KG1 (cell line): ENCODE measurements around the gene TP53BP1.
"Not testable (repeated sequence)": the region's sequence is repeated elsewhere in the genome, so short reads cannot be mapped to it uniquely, and the experiment has no call there.

Source experiments
- DNase-seq: peaks from one replicate; lab custom pipeline; 2025; lab: John Stamatoyannopoulos, UW

The TP53BP1 gene, protein sequence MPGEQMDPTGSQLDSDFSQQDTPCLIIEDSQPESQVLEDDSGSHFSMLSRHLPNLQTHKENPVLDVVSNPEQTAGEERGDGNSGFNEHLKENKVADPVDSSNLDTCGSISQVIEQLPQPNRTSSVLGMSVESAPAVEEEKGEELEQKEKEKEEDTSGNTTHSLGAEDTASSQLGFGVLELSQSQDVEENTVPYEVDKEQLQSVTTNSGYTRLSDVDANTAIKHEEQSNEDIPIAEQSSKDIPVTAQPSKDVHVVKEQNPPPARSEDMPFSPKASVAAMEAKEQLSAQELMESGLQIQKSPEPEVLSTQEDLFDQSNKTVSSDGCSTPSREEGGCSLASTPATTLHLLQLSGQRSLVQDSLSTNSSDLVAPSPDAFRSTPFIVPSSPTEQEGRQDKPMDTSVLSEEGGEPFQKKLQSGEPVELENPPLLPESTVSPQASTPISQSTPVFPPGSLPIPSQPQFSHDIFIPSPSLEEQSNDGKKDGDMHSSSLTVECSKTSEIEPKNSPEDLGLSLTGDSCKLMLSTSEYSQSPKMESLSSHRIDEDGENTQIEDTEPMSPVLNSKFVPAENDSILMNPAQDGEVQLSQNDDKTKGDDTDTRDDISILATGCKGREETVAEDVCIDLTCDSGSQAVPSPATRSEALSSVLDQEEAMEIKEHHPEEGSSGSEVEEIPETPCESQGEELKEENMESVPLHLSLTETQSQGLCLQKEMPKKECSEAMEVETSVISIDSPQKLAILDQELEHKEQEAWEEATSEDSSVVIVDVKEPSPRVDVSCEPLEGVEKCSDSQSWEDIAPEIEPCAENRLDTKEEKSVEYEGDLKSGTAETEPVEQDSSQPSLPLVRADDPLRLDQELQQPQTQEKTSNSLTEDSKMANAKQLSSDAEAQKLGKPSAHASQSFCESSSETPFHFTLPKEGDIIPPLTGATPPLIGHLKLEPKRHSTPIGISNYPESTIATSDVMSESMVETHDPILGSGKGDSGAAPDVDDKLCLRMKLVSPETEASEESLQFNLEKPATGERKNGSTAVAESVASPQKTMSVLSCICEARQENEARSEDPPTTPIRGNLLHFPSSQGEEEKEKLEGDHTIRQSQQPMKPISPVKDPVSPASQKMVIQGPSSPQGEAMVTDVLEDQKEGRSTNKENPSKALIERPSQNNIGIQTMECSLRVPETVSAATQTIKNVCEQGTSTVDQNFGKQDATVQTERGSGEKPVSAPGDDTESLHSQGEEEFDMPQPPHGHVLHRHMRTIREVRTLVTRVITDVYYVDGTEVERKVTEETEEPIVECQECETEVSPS (N-terminal part only)

DNA sequence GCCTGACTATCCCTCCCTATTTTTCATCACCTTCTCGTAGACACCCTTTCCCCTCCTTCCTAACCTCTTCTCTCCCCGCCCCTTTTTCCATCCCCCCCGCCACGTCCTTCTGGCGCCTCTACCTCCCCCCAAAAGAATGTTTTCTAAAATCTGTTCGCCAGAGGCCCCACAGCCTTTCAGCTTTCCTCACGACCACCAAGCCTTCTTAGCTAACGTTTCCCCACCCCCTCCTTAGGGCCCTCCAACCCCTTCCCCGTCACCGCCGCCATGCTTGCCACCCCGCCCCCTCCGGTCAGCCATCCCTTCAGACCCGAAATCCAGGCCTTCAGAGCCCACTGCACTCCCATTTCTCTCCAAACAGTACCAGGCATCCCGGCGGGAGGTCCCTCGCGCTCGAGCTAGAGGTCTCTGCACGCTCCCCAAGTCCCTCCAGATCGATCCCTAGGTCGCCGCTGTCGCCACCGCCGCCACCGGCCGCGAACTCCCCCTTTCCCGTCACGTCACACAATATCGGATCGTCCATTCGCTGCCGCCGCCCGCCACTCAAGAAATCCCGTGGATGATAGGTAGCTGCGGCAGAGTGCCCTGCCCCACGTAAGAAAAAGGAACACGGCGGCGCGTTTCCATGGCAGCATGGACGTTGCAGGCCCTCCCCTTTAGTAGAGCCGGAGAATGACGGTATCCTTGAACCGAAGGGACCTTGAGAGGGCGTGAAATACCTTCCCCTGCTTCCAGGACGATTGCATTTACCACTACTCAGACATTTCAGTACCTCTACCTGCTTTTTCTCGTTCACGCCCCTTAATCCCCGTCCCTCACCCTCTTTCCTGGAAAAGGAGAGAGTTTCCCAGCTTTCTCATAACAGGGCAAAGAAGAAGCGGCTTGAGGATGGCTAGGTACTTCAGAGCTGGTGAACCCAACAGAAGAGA, at the start of gene TP53BP1:
TP53BP1 (minus strand) TSS at position 484 of the 929 bp plus-strand sequence; CDS start at position 371, 113 bp downstream.
- DNase-seq: peak; percentile 90

DNA sequence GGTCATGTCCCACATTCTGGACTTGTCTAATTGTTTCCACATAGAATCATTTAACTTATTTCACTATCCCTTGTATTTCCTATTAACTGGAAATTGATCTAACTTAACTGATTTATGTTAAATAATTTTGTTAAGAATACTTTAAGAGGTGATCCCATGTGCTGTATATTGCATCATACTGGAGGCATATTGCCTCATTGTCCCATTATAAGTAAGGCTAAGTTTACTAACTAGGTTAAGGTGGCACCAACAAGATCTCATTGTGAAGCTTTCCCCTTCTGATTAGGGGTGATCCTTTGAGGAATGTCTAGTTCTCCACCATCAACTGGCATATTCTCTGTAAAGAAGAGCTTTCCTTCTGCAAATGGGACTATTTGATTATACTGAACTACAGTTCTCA, 48.8 kb upstream of the TP53BP1 start:
- DNase-seq: no peak

DNA sequence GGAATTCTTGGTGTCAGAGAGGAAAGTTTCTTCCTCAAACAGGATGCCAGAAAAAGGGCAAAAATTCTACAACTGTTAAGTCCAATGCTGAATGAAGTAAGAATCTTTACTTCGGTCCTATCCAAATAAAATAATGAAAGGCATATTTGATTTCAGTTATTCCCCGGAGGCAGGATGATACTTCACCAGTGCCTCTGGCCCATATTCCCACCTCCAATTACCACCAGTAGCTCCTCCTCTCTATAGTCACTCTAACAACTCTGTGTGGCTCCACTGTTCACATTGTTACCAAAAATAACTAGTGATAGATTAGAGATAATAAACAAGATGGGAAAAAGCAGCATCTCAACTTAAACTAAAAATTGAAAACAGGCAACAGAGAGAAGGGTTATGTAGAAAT, 45.1 kb upstream of the TP53BP1 start:
- DNase-seq: no peak

DNA sequence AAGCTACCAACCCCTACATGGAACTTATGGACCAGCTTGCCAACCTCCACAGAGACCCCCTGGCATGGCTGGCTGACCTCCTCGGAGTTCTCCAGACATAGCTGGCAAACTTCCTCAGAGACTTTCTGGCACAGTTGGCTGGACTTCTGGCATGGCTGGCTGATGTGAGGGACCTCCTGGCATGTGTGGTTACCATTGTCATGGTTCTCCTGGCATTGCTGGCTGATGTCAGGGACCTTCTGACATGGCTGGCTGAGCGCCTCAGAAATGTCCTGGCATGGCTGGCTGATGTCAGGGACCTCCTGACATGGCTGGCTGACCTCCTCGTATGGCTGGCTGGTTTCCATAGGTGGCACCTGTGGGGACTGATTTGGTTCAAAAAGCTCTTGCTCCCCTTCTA, 41.9 kb upstream of the TP53BP1 start:
- DNase-seq: no peak

DNA sequence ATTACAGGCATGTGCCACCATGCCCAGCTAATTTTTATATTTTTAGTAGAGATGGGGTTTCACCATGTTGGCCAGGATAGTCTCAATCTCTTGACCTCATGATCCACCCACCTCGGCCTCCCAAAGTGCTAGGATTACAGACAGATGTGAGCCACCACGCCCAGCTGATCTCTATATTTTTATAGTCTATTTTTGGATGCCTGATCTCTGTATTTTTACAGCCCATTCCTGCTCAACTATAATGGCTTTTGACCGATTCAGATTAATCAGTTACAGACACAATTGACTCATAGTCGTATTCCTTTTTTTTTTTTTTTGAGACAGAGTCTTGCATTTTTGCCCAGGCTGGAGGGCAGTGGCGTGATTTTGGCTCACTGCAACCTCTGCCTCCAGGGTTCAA, 39.9 kb upstream of the TP53BP1 start:
- not testable (repeated sequence) for DNase-seq

DNA sequence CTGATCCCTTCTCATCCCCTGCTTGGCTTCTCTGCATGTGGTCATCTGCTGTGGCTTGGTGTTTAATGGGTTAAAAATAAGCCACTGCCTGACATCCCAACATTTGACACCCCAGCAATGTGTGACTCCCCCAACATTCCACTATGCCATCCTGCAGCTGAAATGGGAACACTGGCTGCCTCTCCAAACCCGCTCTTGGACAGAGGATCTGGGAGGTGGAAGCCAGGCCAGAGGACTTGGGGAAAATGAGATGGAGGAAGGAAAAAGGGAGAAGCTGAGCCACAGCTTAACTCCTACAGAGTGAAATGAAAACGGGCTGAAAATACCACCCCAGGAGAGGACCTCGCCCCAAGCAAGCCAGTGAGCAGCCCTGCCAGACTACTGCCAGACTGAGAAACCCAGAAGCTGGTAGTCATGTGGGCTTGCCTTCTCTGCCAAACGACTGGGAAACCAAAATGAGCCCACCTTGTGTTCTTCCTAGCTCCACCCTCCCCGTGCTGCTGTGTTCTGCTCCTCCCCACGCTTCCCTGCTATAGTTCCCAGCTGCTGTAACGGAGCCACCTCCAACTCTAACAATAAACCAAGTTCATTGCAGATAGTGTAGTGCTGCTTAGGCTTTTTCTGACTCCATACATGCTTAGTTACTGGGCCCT, 38.2 kb upstream of the TP53BP1 start:
- DNase-seq: no peak

DNA sequence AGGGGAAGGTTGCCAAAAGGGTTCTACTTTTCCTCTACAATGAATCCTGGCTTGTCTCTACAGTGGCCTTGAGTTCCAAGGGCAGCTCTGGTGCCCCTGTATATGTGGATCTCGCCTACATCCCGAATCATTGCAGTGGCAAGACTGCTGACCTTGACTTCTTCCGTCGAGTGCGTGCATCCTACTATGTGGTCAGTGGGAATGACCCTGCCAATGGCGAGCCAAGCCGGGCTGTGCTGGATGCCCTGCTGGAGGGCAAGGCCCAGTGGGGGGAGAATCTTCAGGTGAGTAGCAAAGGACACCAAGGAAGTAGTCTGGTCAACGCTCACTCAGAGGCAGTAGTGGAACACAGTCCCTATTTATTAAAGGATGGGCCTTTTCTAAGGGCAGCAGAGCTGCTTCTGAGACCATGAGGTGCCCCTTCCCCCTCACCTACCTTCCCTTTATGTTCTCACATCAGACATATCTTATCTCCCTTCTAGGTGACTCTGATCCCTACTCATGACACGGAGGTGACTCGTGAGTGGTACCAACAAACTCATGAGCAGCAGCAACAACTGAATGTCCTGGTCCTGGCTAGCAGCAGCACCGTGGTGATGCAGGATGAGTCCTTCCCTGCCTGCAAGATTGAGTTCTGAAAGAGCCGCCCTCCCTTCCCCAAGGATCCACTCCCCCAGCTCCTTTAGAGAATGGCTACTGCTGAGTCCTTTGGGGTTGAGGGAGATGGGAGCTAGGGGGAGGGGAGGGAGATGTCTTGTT, 36.8 kb upstream of the TP53BP1 start:
- DNase-seq: no peak

DNA sequence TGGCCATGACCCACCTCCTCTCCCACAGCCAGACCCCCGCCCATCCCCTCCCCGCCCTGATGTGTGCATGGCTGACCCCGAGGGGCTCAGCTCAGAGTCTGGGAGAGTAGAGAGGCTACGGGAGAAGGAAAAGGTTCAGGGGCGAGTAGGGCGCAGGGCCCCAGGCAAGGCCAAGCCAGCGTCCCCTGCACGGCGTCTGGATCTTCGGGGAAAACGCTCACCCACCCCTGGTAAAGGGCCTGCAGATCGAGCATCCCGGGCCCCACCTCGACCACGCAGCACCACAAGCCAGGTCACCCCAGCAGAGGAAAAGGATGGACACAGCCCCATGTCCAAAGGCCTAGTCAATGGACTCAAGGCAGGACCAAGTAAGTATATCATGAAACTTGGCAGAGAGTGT, 36.2 kb upstream of the TP53BP1 start:
- DNase-seq: no peak

DNA sequence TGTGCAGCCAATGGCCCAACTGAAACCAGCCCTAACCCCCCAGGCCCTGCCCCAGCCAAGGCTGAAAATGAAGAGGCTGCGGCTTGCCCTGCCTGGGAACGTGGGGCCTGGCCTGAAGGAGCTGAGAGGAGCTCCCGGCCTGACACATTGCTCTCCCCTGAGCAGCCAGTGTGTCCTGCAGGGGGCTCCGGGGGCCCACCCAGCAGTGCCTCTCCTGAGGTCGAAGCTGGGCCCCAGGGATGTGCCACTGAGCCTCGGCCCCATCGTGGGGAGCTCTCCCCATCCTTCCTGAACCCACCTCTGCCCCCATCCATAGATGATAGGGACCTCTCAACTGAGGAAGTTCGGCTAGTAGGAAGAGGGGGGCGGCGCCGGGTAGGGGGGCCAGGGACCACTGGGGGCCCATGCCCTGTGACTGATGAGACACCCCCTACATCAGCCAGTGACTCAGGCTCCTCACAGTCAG, 35.6 kb upstream of the TP53BP1 start:
- DNase-seq: no peak

DNA sequence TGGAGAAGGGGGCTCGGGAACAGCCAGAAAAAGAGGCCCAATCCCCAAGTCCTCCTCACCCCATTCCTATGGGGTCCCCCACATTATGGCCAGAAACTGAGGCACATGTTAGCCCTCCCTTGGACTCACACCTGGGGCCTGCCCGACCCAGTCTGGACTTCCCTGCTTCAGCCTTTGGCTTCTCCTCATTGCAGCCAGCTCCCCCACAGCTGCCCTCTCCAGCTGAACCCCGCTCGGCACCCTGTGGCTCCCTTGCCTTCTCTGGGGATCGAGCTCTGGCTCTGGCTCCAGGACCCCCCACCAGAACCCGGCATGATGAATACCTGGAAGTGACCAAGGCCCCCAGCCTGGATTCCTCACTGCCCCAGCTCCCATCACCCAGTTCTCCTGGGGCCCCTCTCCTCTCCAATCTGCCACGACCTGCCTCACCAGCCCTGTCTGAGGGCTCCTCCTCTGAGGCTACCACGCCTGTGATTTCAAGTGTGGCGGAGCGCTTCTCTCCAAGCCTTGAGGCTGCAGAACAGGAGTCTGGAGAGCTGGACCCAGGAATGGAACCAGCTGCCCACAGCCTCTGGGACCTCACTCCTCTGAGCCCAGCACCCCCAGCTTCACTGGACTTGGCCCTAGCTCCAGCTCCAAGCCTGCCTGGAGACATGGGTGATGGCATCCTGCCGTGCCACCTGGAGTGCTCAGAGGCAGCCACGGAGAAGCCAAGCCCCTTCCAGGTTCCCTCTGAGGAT, 35.0 kb upstream of the TP53BP1 start:
- DNase-seq: no peak

DNA sequence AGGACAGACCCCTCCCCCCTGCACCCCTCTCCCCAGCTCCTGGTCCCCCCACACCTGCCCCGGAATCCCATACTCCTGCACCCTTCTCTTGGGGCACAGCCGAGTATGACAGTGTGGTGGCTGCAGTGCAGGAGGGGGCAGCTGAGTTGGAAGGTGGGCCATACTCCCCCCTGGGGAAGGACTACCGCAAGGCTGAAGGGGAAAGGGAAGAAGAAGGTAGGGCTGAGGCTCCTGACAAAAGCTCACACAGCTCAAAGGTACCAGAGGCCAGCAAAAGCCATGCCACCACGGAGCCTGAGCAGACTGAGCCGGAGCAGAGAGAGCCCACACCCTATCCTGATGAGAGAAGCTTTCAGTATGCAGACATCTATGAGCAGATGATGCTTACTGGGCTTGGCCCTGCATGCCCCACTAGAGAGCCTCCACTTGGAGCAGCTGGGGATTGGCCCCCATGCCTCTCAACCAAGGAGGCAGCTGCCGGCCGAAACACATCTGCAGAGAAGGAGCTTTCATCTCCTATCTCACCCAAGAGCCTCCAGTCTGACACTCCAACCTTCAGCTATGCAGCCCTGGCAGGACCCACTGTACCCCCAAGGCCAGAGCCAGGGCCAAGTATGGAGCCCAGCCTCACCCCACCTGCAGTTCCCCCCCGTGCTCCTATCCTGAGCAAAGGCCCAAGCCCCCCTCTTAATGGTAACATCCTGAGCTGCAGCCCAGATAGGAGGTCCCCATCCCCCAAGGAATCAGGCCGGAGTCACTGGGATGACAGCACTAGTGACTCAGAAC, 34.3 kb upstream of the TP53BP1 start:
- no peak for DNase-seq

DNA sequence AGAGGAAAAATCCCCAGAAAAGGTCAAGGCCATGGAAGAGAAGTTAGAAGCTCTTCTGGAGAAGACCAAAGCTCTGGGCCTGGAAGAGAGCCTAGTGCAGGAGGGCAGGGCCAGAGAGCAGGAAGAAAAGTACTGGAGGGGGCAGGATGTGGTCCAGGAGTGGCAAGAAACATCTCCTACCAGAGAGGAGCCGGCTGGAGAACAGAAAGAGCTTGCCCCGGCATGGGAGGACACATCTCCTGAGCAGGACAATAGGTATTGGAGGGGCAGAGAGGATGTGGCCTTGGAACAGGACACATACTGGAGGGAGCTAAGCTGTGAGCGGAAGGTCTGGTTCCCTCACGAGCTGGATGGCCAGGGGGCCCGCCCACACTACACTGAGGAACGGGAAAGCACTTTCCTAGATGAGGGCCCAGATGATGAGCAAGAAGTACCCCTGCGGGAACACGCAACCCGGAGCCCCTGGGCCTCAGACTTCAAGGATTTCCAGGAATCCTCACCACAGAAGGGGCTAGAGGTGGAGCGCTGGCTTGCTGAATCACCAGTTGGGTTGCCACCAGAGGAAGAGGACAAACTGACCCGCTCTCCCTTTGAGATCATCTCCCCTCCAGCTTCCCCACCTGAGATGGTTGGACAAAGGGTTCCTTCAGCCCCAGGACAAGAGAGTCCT, 33.4 kb upstream of the TP53BP1 start:
- no peak for DNase-seq

DNA sequence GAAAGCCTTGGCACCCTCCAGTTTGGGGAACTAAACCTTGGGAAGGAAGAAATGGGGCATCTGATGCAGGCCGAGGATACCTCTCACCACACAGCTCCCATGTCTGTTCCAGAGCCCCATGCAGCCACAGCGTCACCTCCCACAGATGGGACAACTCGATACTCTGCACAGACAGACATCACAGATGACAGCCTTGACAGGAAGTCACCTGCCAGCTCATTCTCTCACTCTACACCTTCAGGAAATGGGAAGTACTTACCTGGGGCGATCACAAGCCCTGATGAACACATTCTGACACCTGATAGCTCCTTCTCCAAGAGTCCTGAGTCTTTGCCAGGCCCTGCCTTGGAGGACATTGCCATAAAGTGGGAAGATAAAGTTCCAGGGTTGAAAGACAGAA, 32.2 kb upstream of the TP53BP1 start:
- DNase-seq: no peak

DNA sequence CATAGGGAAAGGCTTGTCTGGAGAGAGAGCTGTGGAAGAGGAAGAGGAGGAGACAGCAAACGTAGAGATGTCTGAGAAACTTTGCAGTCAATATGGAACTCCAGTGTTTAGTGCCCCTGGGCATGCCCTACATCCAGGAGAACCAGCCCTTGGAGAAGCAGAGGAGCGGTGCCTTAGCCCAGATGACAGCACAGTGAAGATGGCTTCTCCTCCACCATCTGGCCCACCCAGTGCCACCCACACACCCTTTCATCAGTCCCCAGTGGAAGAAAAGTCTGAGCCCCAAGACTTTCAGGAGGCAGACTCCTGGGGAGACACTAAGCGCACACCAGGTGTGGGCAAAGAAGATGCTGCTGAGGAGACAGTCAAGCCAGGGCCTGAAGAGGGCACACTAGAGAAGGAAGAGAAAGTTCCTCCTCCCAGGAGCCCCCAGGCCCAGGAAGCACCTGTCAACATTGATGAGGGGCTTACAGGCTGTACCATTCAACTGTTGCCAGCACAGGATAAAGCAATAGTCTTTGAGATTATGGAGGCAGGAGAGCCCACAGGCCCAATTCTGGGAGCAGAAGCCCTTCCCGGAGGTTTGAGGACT, 31.4 kb upstream of the TP53BP1 start:
- no peak for DNase-seq

DNA sequence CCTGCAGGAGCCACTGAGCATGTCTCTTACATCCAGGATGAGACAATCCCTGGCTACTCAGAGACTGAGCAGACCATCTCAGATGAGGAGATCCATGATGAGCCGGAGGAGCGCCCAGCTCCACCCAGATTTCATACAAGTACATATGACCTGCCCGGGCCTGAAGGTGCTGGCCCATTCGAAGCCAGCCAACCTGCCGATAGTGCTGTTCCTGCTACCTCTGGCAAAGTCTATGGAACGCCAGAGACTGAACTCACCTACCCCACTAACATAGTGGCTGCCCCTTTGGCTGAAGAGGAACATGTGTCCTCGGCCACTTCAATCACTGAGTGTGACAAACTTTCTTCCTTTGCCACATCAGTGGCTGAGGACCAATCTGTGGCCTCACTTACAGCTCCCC, 30.7 kb upstream of the TP53BP1 start:
- DNase-seq: no peak

DNA sequence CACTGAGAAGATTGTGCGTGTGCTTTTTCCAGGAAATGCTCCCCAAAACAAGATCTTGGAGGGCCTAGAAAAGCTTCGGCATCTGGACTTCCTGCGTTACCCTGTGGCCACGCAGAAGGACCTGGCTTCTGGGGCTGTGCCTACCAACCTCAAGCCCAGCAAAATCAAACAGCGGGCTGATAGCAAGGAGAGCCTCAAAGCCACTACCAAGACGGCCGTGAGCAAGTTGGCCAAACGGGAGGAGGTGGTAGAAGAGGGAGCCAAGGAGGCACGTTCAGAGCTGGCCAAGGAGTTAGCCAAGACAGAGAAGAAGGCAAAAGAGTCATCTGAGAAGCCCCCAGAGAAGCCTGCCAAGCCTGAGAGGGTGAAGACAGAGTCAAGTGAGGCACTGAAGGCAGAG, 29.3 kb upstream of the TP53BP1 start:
- no peak for DNase-seq

DNA sequence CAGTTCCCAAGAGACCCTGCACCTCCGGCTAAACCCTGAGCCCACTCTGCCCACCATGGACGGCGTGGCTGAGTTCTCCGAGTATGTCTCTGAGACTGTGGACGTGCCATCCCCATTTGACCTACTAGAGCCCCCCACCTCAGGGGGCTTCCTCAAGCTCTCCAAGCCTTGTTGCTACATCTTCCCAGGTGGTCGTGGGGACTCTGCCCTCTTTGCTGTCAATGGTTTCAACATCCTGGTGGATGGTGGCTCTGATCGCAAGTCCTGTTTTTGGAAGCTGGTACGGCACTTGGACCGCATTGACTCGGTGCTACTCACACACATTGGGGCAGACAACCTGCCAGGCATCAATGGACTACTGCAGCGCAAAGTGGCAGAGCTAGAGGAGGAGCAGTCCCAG, 28.5 kb upstream of the TP53BP1 start:
- no peak for DNase-seq
